AG09319 (cell line): ENCODE results near the gene MGST1.
"Not testable (repeated sequence)": the region's sequence is repeated elsewhere in the genome, so short reads cannot be mapped to it uniquely, and the experiment has no call there.

Source experiments
- DNase-seq: peaks from one replicate; pipeline ENCODE4 v3.0.0-alpha.2; 2010; ENCODE audit warnings: low read depth; ENCODE audit errors: extremely low read depth
- TF ChIP-seq, protein P1 (sequence below): IDR thresholded peaks from 2 replicates; pipeline ENCODE4 v1.5.1; 2011; ENCODE audit warnings: low read depth, mild to moderate bottlenecking, inconsistent platforms, low read length, moderate library complexity

MGST1 gene

DNA sequence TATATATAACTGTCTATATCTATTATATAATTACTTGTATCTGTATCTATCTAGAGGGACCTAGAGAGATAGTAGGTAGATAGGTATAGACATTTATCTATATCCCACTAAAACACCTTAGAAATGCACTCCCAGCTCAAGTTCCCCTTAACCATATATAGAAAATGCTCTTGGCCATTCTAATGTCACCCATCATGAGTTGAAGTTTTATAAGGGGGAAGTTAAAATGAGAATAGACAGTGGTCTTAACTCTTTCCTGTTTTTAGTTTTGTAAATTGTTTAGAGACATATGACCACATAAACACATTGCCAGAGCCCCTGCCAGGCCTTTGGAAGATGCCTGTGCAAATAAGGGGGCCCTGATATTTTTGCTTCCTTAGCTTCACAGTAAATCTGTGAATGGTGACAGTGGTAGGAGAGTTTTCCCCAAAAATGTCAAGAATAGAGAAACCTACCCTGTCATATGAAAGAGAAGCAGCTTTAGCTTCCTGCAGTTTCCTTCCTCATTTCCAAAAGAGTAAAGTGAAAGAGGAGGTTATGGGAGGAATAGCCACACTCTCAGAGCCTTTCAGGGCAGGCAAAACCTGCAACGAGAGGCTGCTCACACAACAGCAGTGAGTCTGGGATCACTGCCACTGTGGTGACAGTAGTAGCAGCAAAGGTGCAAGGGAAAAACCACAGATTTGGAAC lies 45.5 kb downstream of the MGST1 start:
- no peak for DNase-seq
- TF ChIP-seq, protein P1, sequence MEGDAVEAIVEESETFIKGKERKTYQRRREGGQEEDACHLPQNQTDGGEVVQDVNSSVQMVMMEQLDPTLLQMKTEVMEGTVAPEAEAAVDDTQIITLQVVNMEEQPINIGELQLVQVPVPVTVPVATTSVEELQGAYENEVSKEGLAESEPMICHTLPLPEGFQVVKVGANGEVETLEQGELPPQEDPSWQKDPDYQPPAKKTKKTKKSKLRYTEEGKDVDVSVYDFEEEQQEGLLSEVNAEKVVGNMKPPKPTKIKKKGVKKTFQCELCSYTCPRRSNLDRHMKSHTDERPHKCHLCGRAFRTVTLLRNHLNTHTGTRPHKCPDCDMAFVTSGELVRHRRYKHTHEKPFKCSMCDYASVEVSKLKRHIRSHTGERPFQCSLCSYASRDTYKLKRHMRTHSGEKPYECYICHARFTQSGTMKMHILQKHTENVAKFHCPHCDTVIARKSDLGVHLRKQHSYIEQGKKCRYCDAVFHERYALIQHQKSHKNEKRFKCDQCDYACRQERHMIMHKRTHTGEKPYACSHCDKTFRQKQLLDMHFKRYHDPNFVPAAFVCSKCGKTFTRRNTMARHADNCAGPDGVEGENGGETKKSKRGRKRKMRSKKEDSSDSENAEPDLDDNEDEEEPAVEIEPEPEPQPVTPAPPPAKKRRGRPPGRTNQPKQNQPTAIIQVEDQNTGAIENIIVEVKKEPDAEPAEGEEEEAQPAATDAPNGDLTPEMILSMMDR, result no peak

DNA sequence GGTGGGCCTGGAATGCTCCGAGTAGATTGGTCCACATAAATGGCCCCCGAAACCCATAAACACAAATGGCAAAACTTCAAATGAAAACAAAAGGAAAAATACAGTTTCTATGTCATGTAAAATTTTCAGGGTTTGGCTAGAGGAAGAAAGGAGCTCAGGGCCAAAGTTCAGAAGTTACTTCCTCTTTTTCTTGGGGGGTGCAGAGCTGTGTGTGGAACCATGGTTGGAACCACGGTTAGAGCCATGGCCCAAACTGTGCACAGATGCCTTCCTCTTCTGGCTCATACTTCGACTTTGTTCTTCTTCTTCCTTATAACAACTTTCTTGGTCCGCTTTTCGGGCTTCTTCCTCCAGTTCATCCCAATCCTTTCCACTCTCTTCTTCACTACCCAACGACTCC lies 51.7 kb downstream of the MGST1 start:
- TF ChIP-seq, protein P1, result no peak
- DNase-seq, result no peak

- DNase-seq, result not testable (repeated sequence)
Measured at GRCh38 chr12:16401835-16402234, 54.4 kb downstream of the MGST1 start.

- TF ChIP-seq, protein P1, result no peak
- no peak for DNase-seq
Measured at GRCh38 chr12:16407346-16407745, 59.9 kb downstream of the MGST1 start.
